KOPT-K1 (cell line): Measurements from ENCODE around the gene ITPRID1.
"Not testable (repeated sequence)": the region's sequence is repeated elsewhere in the genome, so short reads cannot be mapped to it uniquely, and the experiment has no call there.

Experiments
- H3K27ac ChIP-seq: fragments of 200-600 bp; sonication (generic); 2 replicates; pipeline ENCODE4 v1.5.1; 2016; ENCODE audit warnings: antibody characterized with exemption, mild to moderate bottlenecking, low read depth, low read length; ENCODE audit not compliant: poor library complexity, severe bottlenecking
- H3K36me3 ChIP-seq: fragments of 200-600 bp; sonication (generic); 2 replicates; pipeline ENCODE4 v1.5.1; 2017; ENCODE audit warnings: antibody characterized with exemption, mild to moderate bottlenecking, low read length, moderate library complexity; ENCODE audit not compliant: insufficient read depth
- H3K9me3 ChIP-seq: fragments of 200-600 bp; sonication (generic); 2 replicates; pipeline ENCODE4 v1.5.1; 2017; ENCODE audit warnings: antibody characterized with exemption, low read length, mild to moderate bottlenecking; ENCODE audit not compliant: insufficient read depth, poor library complexity, severe bottlenecking

The ITPRID1 gene

GRCh38 chr7:31493714-31494181, 20.1 kb upstream of the ITPRID1 start:
- Histone ChIP-seq H3K27ac (no peak overlapping the region), H3K9me3 (no peaks in the 10 kb centered on the region), H3K36me3 (no peaks in the 10 kb centered on the region)

DNA sequence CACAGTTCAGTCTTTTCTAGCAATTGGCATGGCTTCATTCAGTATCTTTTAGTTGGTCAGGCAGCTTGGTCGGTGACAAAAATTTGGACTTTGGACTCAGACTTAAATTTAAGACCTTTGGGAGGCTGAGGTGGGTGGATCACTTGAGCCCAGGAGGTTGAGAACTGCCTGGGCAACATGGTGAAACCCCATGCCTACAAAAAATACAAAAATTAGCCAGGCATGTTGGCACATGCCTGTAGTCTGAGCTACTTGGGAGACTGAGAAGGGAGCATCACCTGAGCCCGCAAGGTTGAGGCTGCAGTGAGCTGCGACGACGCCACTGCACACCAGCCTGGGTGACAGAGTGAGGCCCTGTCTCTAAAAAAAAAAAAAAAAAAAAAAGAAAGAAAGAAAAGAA, 19.5 kb upstream of the ITPRID1 start:
- Histone ChIP-seq H3K9me3 (no peaks in the 10 kb centered on the region), H3K36me3 (no peaks in the 10 kb centered on the region), H3K27ac (no peak overlapping the region)

DNA sequence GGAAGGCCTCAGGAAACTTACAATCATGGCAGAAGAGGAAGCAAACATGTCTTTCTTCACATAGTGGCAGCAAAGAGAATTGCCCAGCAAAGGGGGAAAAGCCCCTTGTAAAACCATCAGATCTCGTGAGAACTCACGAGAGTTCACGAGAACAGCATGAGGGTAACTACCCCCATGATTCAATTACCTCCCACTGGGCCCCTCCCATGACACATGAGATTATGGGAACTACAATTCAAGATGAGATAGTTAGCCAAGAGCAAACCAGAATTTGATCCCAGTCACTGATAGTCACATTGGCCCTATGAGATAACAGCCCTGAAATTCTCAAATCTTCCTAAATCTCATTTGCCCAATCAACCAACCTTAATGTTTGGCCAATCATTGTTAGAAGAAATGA, 18.2 kb upstream of the ITPRID1 start:
- Histone ChIP-seq H3K36me3 (no peaks in the 10 kb centered on the region), H3K27ac (no peak overlapping the region)

DNA sequence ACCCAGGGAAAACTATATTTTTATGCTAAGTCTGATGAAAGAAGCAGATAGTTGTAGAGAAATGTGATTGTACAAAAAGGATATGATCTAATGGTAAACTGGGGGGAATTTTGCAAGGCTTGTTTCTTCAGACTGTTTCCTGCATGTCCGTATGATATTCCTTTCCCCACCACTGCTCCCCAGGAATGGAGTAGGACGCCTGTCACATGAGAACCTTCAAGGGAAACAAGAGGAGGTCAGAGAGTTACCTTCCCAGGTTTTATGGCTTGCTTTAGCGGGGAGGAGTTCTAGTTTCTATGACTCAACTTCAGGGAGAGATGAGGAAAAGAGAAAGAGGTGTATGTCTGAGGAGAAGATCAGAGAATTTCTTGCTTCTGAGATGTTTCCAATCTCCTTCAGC, 16.4 kb upstream of the ITPRID1 start:
- Histone ChIP-seq H3K27ac (no peak overlapping the region), H3K36me3 (no peaks in the 10 kb centered on the region), H3K9me3 (no peaks in the 10 kb centered on the region)

More for the DNA sequence above, 18.2 kb upstream of the ITPRID1 start:
- H3K9me3 ChIP-seq: no peaks in the 10 kb centered on the region

GRCh38 chr7:31500656-31501055, 13.2 kb upstream of the ITPRID1 start:
- H3K36me3 ChIP-seq: no peaks in the 10 kb centered on the region
- H3K9me3 ChIP-seq: no peaks in the 10 kb centered on the region
- no peak overlapping the region for H3K27ac ChIP-seq

- H3K27ac ChIP-seq: no peak overlapping the region
- no peaks in the 10 kb centered on the region for H3K36me3 ChIP-seq
- no peaks in the 10 kb centered on the region for H3K9me3 ChIP-seq
These were observed 5.1 kb upstream of the ITPRID1 start for GRCh38 chr7:31508823-31509222.

GRCh38 chr7:31512166-31512565, 1.7 kb upstream of the ITPRID1 start:
- no peaks in the 10 kb centered on the region for H3K9me3 ChIP-seq
- no peaks in the 10 kb centered on the region for H3K36me3 ChIP-seq
- H3K27ac ChIP-seq: no peak overlapping the region

DNA sequence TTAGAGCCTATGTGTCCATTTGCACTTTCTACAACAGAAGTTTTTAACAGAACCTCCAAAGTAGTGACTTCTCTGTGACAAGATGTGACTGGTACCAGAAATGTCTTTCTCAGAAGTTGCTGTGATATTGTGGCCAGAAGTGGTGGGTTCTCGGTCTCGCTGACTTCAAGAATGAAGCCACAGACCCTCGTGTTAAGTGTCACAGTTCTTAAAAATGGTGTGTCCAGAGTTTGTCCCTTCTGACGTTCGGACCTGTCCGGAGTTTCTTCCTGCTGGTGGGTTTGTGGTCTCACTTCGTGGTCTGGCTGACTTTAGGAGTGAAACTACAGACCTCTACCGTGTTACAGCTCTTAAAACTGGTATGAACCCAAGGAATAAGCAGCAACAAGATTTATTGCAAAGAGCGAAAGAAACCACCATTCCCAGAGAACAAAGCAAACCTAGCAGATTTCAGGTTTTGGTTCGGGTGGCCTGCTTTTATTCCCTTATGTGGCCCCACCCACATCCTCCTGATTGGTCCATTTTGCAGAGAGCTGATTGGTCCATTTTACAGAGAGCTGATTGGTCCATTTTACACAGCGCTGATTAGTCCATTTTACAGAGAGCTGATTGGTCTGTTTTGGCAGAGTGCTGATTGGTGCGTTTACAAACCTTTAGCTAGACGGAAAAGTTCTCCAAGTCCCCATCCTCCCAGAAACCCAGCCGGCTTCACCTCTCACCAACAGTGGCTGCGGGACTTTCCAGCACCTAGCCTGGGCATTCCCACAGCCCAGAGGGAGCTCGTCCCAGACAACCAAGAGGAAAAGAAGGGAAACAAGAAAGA, 3.0 kb downstream of the ITPRID1 start:
- Histone ChIP-seq H3K27ac (no peak overlapping the region), H3K9me3 (no peaks in the 10 kb centered on the region), H3K36me3 (no peaks in the 10 kb centered on the region)

GRCh38 chr7:31517513-31517912, 3.6 kb downstream of the ITPRID1 start:
- H3K36me3 ChIP-seq: no peaks in the 10 kb centered on the region
- H3K27ac ChIP-seq: no peak overlapping the region
- no peaks in the 10 kb centered on the region for H3K9me3 ChIP-seq

DNA sequence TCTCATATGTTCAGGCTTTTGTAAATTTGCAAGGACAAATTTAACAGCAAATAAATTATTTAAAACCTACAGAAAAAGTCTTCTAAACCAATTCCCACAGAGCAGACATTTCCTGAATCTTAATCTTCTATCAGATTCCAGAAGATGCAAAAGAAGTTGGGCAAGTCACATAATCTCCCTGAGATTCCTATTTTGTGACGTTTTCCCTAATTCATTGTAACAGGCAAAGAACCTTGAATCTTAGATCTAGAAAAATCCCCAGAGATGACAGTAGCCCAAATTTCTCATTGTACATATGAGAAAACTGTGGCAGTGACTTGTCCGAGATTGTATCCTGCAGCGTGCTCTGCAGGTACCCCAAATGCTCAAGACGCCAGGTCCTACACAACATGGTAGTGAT, 4.9 kb downstream of the ITPRID1 start:
- H3K36me3 ChIP-seq: no peaks in the 10 kb centered on the region
- no peak overlapping the region for H3K27ac ChIP-seq
- H3K9me3 ChIP-seq: no peaks in the 10 kb centered on the region

DNA sequence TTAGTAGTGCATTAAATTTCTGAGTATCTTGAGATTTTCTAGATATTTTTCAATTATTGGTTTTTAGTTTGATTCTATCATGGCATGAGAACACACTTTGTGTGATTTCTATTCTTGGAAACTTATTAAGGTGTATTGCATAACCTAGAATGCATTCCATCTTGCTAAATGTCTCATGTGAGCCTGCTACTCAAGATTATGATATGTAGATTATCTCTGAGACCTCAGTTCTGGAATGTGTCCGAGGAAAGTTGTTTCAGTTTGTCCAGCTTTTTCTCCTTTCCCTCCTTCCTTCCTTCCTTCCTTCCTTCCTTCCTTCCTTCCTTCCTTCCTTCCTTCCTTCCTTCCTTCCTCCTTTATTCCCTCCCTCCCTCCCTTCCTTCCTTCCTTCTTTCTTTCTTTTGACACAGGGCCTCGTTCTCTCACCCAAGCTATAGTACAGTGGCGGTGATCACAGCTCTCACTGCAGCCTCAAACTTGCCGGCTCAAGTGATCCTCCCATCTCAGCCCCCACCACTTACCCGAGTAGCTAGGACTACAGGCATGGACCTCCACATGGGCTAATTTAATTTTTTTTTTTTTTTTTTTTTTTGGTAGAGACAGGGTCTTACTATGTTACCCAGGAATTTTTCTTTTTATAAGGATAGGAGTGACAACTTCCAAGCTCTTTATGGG, 7.6 kb downstream of the ITPRID1 start:
- H3K36me3 ChIP-seq: no peaks in the 10 kb centered on the region
- no peaks in the 10 kb centered on the region for H3K9me3 ChIP-seq
- H3K27ac ChIP-seq: no peak overlapping the region

DNA sequence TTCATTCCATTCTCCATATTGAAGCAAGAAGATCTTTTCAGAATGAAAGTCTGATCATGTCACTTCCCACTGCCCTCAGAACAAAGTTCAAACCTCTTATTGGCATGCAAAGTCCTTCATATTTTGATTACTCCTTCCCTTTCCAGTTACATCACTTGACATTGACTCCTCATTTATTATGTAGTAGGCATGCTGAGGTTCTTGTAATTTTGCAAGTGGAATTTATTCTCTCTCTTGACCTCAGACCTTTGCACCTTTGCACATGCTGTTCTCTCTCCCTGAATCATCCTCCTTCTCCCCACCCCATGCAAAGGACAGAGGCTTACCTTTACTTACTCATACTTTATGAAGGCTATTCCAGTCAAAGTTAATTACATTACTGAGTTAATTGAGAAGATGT, 13.0 kb downstream of the ITPRID1 start:
- Histone ChIP-seq H3K9me3 (no peaks in the 10 kb centered on the region), H3K36me3 (no peaks in the 10 kb centered on the region), H3K27ac (no peak overlapping the region)

GRCh38 chr7:31529103-31529502, 15.2 kb downstream of the ITPRID1 start:
- no peaks in the 10 kb centered on the region for H3K9me3 ChIP-seq
- H3K27ac ChIP-seq: no peak overlapping the region
- H3K36me3 ChIP-seq: no peaks in the 10 kb centered on the region

GRCh38 chr7:31540651-31541185, 26.8 kb downstream of the ITPRID1 start:
- not testable (repeated sequence) for H3K36me3 ChIP-seq, H3K27ac ChIP-seq, H3K9me3 ChIP-seq

GRCh38 chr7:31545549-31545948, 31.7 kb downstream of the ITPRID1 start:
- no peak overlapping the region for H3K27ac ChIP-seq
- no peaks in the 10 kb centered on the region for H3K9me3 ChIP-seq
- no peaks in the 10 kb centered on the region for H3K36me3 ChIP-seq
